Measurements from ENCODE around the gene RMDN3.

RMDN3 gene

GRCh38 chr15:40799523-40799922 is 44.5 kb upstream of the RMDN3 start:
- Histone ChIP-seq H3K36me3 (ENCODE audit: control insufficient read depth, low read length) (no peaks in the 10 kb centered on the region; the same call in 1 of the 2 replicates), H3K79me2 (ENCODE audit: control insufficient read depth, low read length) (peaks cover 27% of the 10 kb centered on the region), H3K27me3 (ENCODE audit: control insufficient read depth, low read length) (no peaks in the 10 kb centered on the region), H3K9me3 (ENCODE audit: control insufficient read depth, insufficient read depth, low read length) (no peaks in the 10 kb centered on the region), H3K27ac (ENCODE audit: low read depth, low read length) (no peak overlapping the region), H3K4me2 (ENCODE audit: low read length) (no peak overlapping the region), H3K4me3 (ENCODE audit: low read length) (no peak overlapping the region), H3F3A (ENCODE audit: control insufficient read depth, insufficient read depth) (0 out of 2 replicates have a peak, but pooled peaks cover 3% of the 10 kb centered on the region), H3K4me1 (ENCODE audit: control insufficient read depth, low read length) (no peaks in the 10 kb centered on the region), H3K9me2 (replicated peaks; ENCODE audit: control insufficient read depth, low read length) (no peaks in the 10 kb centered on the region), H4K20me1 (ENCODE audit: control insufficient read depth, insufficient read depth, low read depth, low read length) (no peaks in the 10 kb centered on the region)
- no peak for TF ChIP-seq CTCF (IDR thresholded peaks at IDR 0.05; ENCODE audit: low read depth, low read length, poor library complexity, severe bottlenecking)
- TF ChIP-seq EZH2phosphoT487 (IDR thresholded peaks at IDR 0.05; ENCODE audit: borderline replicate concordance, low read length) = no peak

- Histone ChIP-seq H3K9me2 (replicated peaks; ENCODE audit: control insufficient read depth, low read length) (no peaks in the 10 kb centered on the region), H3F3A (ENCODE audit: control insufficient read depth, insufficient read depth) (0 out of 2 replicates have a peak, but pooled peaks cover 3% of the 10 kb centered on the region), H3K9me3 (ENCODE audit: control insufficient read depth, insufficient read depth, low read length) (no peaks in the 10 kb centered on the region), H3K4me3 (ENCODE audit: low read length) (no peak overlapping the region), H4K20me1 (ENCODE audit: control insufficient read depth, insufficient read depth, low read depth, low read length) (0 out of 2 replicates have a peak, but pooled peaks cover 4% of the 10 kb centered on the region), H3K27ac (ENCODE audit: low read depth, low read length) (no peak overlapping the region), H3K79me2 (ENCODE audit: control insufficient read depth, low read length) (peaks cover 20% of the 10 kb centered on the region), H3K4me1 (ENCODE audit: control insufficient read depth, low read length) (no peaks in the 10 kb centered on the region), H3K27me3 (ENCODE audit: control insufficient read depth, low read length) (no peaks in the 10 kb centered on the region), H3K4me2 (ENCODE audit: low read length) (no peak overlapping the region), H3K36me3 (ENCODE audit: control insufficient read depth, low read length) (0 out of 2 replicates have a peak, but pooled peaks cover 2% of the 10 kb centered on the region)
- TF ChIP-seq EZH2phosphoT487 (IDR thresholded peaks at IDR 0.05; ENCODE audit: borderline replicate concordance, low read length) = no peak
Measured at GRCh38 chr15:40796512-40796911, 41.5 kb upstream of the RMDN3 start.

- 0 out of 2 replicates have a peak, but pooled peaks cover 3% of the 10 kb centered on the region for H3F3A ChIP-seq (ENCODE audit: control insufficient read depth, insufficient read depth)
- H3K4me1 ChIP-seq (ENCODE audit: control insufficient read depth, low read length) = no peaks in the 10 kb centered on the region
- no peaks in the 10 kb centered on the region for H3K9me3 ChIP-seq (ENCODE audit: control insufficient read depth, insufficient read depth, low read length)
- peaks cover 20% of the 10 kb centered on the region for H3K79me2 ChIP-seq (ENCODE audit: control insufficient read depth, low read length)
- no peak overlapping the region for H3K4me2 ChIP-seq (ENCODE audit: low read length)
- H3K27ac ChIP-seq (ENCODE audit: low read depth, low read length) = no peak overlapping the region
- H3K9me2 ChIP-seq (replicated peaks; ENCODE audit: control insufficient read depth, low read length) = no peaks in the 10 kb centered on the region
- H3K27me3 ChIP-seq (ENCODE audit: control insufficient read depth, low read length) = no peaks in the 10 kb centered on the region
- TF ChIP-seq EZH2phosphoT487 (IDR thresholded peaks at IDR 0.05; ENCODE audit: borderline replicate concordance, low read length) = no peak
- TF ChIP-seq CTCF (IDR thresholded peaks at IDR 0.05; ENCODE audit: low read depth, low read length, poor library complexity, severe bottlenecking) = no peak
- 0 out of 2 replicates have a peak, but pooled peaks cover 2% of the 10 kb centered on the region for H3K36me3 ChIP-seq (ENCODE audit: control insufficient read depth, low read length)
- 0 out of 2 replicates have a peak, but pooled peaks cover 4% of the 10 kb centered on the region for H4K20me1 ChIP-seq (ENCODE audit: control insufficient read depth, insufficient read depth, low read depth, low read length)
- no peak overlapping the region for H3K4me3 ChIP-seq (ENCODE audit: low read length)
Measured at GRCh38 chr15:40796041-40796440, 41.0 kb upstream of the RMDN3 start.

GRCh38 chr15:40793216-40793989 is 38.3 kb upstream of the RMDN3 start:
- Histone ChIP-seq H3K4me1 (ENCODE audit: control insufficient read depth, low read length) (no peaks in the 10 kb centered on the region), H3K4me3 (ENCODE audit: low read length) (no peak overlapping the region), H3K27ac (ENCODE audit: low read depth, low read length) (no peak overlapping the region), H3K36me3 (ENCODE audit: control insufficient read depth, low read length) (0 out of 2 replicates have a peak, but pooled peaks cover 2% of the 10 kb centered on the region), H4K20me1 (ENCODE audit: control insufficient read depth, insufficient read depth, low read depth, low read length) (0 out of 2 replicates have a peak, but pooled peaks cover 4% of the 10 kb centered on the region), H3K4me2 (ENCODE audit: low read length) (no peak overlapping the region), H3K9me2 (replicated peaks; ENCODE audit: control insufficient read depth, low read length) (no peaks in the 10 kb centered on the region), H3K79me2 (ENCODE audit: control insufficient read depth, low read length) (peaks cover 17% of the 10 kb centered on the region), H3K27me3 (ENCODE audit: control insufficient read depth, low read length) (no peaks in the 10 kb centered on the region), H3F3A (ENCODE audit: control insufficient read depth, insufficient read depth) (0 out of 2 replicates have a peak, but pooled peaks cover 3% of the 10 kb centered on the region), H3K9me3 (ENCODE audit: control insufficient read depth, insufficient read depth, low read length) (no peaks in the 10 kb centered on the region)
- no peak for TF ChIP-seq CTCF (IDR thresholded peaks at IDR 0.05; ENCODE audit: low read depth, low read length, poor library complexity, severe bottlenecking)
- no peak for TF ChIP-seq EZH2phosphoT487 (IDR thresholded peaks at IDR 0.05; ENCODE audit: borderline replicate concordance, low read length)
